Right lobe of liver (tissue), 4 donors: ENCODE measurements around the gene CD300A.

Experiments
- POLR2A ChIP-seq: fragments of 450-650 bp; IDR thresholded peaks from one replicate; pipeline ENCODE4 v1.6.1; 2017; ENCODE audit warnings: antibody characterized with exemption, mild to moderate bottlenecking
- TF ChIP-seq, protein P1 (sequence below), 4 donors: fragments of 200-600 bp in 3 of 4; fragments of 450-650 bp in 1 of 4; IDR thresholded peaks; one replicate each; pipeline versions ENCODE4 v1.5.1 to v1.8.0; 2016 to 2022; ENCODE audit warnings: antibody characterized with exemption in 4 of 4, mild to moderate bottlenecking in 2 of 4
- donor health status: DM: no; HTN: no; CAD: no.
- donor health status: DM: no; HTN: no; CAD: no.
- donor health status: DM: no; HTN: yes; CAD: no.

- TF ChIP-seq POLR2A = no peak
- TF ChIP-seq, protein P1, sequence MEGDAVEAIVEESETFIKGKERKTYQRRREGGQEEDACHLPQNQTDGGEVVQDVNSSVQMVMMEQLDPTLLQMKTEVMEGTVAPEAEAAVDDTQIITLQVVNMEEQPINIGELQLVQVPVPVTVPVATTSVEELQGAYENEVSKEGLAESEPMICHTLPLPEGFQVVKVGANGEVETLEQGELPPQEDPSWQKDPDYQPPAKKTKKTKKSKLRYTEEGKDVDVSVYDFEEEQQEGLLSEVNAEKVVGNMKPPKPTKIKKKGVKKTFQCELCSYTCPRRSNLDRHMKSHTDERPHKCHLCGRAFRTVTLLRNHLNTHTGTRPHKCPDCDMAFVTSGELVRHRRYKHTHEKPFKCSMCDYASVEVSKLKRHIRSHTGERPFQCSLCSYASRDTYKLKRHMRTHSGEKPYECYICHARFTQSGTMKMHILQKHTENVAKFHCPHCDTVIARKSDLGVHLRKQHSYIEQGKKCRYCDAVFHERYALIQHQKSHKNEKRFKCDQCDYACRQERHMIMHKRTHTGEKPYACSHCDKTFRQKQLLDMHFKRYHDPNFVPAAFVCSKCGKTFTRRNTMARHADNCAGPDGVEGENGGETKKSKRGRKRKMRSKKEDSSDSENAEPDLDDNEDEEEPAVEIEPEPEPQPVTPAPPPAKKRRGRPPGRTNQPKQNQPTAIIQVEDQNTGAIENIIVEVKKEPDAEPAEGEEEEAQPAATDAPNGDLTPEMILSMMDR (IDR thresholded peaks at IDR 0.05) = no peak
Measured at GRCh38 chr17:74526681-74527080, 60.2 kb downstream of the CD300A start.
